Neutrophil (primary cell): ENCODE results near the gene GTSE1.

Experiments
- H3K27ac ChIP-seq: fragments of 200-600 bp; sonication (generic); 2 replicates; pipeline ENCODE4 v1.5.1; 2016; ENCODE audit warnings: mild to moderate bottlenecking, moderate library complexity
- H3K27me3 ChIP-seq: fragments of 200-600 bp; sonication (generic); 2 replicates; pipeline ENCODE4 v1.6.0; 2016; ENCODE audit warnings: mild to moderate bottlenecking
- H3K36me3 ChIP-seq: fragments of 200-600 bp; sonication (generic); 2 replicates; pipeline ENCODE4 v1.5.1; 2017
- H3K4me1 ChIP-seq, 2 experiments: fragments of 200-600 bp in 1 of 2; sonication (generic) in 1 of 2; 1 replicate in 1 of 2; 2 replicates in 1 of 2; pipeline versions ENCODE4 v1.5.1 to v1.6.1; 2013 to 2016; ENCODE audit warnings: low read depth in 1 of 2, low read length in 1 of 2, mild to moderate bottlenecking in 1 of 2, moderate library complexity in 1 of 2; ENCODE audit not compliant: control insufficient read depth in 1 of 2, insufficient read depth in 1 of 2
- H3K4me3 ChIP-seq, 2 experiments: fragments of 200-600 bp in 1 of 2; sonication (generic) in 1 of 2; 1 replicate in 1 of 2; 2 replicates in 1 of 2; pipeline ENCODE4 v1.5.1; 2013 to 2016; ENCODE audit warnings: low read depth in 1 of 2, low read length in 1 of 2, mild to moderate bottlenecking in 1 of 2, moderate library complexity in 1 of 2
- H3K9me3 ChIP-seq: fragments of 200-600 bp; sonication (generic); 2 replicates; pipeline ENCODE4 v1.5.1; 2016
- CTCF ChIP-seq: fragments of 200-600 bp; sonication (generic); IDR thresholded peaks from 2 replicates; pipeline ENCODE4 v1.5.1; 2016; ENCODE audit warnings: antibody characterized with exemption

The GTSE1 gene

DNA sequence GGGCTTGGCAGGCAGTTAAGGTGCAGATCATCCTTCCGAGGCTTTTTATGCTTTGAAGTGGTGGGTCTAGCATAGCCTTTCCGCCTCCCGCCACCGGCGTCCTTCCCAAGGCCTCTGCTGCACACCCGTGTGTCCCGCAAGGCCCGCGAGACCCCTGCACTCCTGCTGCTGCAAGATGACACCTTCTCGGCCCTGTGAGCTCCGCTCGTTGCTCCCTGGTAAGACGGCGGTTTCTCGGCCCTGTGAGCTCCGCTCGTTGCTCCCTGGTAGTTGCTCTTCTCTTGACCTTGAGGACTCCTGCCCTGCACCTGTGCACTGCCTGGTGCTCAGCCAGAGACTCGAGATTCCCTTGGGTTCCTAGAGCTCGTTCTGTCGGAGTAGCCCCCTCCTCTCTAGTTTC is 21.0 kb downstream of the GTSE1 start:
- H3K36me3 ChIP-seq = peaks cover 74% of the 10 kb centered on the region
- no peaks in the 10 kb centered on the region for H3K27me3 ChIP-seq
- TF ChIP-seq CTCF = no peak

GRCh38 chr22:46318576-46318975 is 21.9 kb downstream of the GTSE1 start:
- no peaks in the 10 kb centered on the region for H3K4me1 ChIP-seq
- H3K9me3 ChIP-seq = no peaks in the 10 kb centered on the region
- H3K27ac ChIP-seq = no peak overlapping the region
- H3K4me3 ChIP-seq = no peak overlapping the region
- H3K27me3 ChIP-seq = no peaks in the 10 kb centered on the region
- no peak for TF ChIP-seq CTCF
- H3K36me3 ChIP-seq = peaks cover 81% of the 10 kb centered on the region

More for the DNA sequence above, 21.0 kb downstream of the GTSE1 start:
- Histone ChIP-seq H3K4me3 (no peak overlapping the region), H3K9me3 (no peaks in the 10 kb centered on the region), H3K27ac (no peak overlapping the region), H3K4me1 (no peaks in the 10 kb centered on the region)

GRCh38 chr22:46319319-46319718 is 22.6 kb downstream of the GTSE1 start:
- H3K4me1 ChIP-seq = no peaks in the 10 kb centered on the region
- H3K9me3 ChIP-seq = no peaks in the 10 kb centered on the region
- no peak overlapping the region for H3K4me3 ChIP-seq
- no peaks in the 10 kb centered on the region for H3K27me3 ChIP-seq
- peaks cover 88% of the 10 kb centered on the region for H3K36me3 ChIP-seq
- no peak overlapping the region for H3K27ac ChIP-seq
- TF ChIP-seq CTCF = no peak

GRCh38 chr22:46320166-46320710 is 23.6 kb downstream of the GTSE1 start:
- peaks cover 95% of the 10 kb centered on the region for H3K36me3 ChIP-seq

DNA sequence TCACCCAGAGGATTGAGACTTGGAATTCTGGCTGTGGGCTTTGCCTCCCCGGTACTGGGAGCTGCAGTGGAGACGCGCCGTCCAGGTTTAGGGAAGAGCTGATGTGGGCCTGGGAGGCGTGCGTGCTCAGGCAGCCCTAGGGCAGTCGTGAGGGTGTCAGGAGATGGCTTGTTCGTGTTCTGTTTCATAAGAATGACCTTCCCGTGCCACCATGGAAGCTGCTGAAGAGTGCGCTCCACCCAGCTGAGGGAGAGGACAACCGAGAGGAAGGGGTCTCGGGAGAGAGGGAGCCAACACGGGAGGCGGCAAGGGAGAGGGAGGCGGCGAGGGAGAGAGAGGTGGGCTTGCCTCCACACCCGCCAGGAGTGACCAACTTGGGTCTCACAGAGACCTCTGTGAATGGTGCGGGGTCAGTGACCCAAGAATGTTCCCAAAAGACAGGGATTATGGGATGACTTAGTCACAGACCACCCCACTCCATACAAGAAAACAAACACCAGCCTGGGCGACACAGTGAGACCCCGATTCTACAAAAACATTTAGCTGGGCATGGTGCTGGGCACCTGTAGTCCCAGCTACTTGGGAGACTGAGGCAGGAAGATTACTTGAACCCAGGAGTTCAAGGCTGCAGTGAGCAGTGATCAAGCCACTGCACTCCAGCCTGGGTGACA is 24.2 kb downstream of the GTSE1 start:
- H3K27ac ChIP-seq = no peak overlapping the region
- H3K36me3 ChIP-seq = peaks cover 95% of the 10 kb centered on the region
- no peaks in the 10 kb centered on the region for H3K4me1 ChIP-seq
- no peaks in the 10 kb centered on the region for H3K27me3 ChIP-seq
- TF ChIP-seq CTCF = no peak
- no peak overlapping the region for H3K4me3 ChIP-seq
- H3K9me3 ChIP-seq = no peaks in the 10 kb centered on the region

More at GRCh38 chr22:46320166-46320710, 23.6 kb downstream of the GTSE1 start:
- Histone ChIP-seq H3K27me3 (no peaks in the 10 kb centered on the region), H3K4me3 (no peak overlapping the region), H3K4me1 (no peaks in the 10 kb centered on the region), H3K9me3 (no peaks in the 10 kb centered on the region), H3K27ac (no peak overlapping the region)
- no peak for TF ChIP-seq CTCF
